Activated effector memory CD4-positive, alpha-beta T cell treated with Interleukin-2 at 50 U/mL for 16 hours (primary cell): Measurements from ENCODE around the gene TBX10.
A peak's percentile ranks its signal among the peaks of the same experiment; 100 is the strongest.
"Not testable (repeated sequence)": the region's sequence is repeated elsewhere in the genome, so short reads cannot be mapped to it uniquely, and the experiment has no call there.

Experiments used
- DNase-seq: peaks from one replicate; pipeline ENCODE4 v3.0.0-alpha.2; 2020

TBX10 gene

GRCh38 chr11:67644472-67645418 is 5.2 kb upstream of the TBX10 start:
- no peak for DNase-seq

- DNase-seq = no peak
These were observed 4.5 kb upstream of the TBX10 start for GRCh38 chr11:67644042-67644441.

- no peak for DNase-seq
These were observed 2.9 kb upstream of the TBX10 start for GRCh38 chr11:67642173-67643120.

- DNase-seq = no peak
These were observed 2.0 kb upstream of the TBX10 start for GRCh38 chr11:67641338-67642172.

GRCh38 chr11:67640758-67641337 is 1.3 kb upstream of the TBX10 start:
- DNase-seq = no peak

- peak; percentile 43 for DNase-seq
These were observed 626 bp upstream of the TBX10 start for GRCh38 chr11:67640021-67640757.

GRCh38 chr11:67638535-67639437 is 777 bp downstream of the TBX10 start:
- DNase-seq = no peak

GRCh38 chr11:67637441-67637840 is 2.1 kb downstream of the TBX10 start:
- DNase-seq = not testable (repeated sequence)

- no peak for DNase-seq
These were observed 2.6 kb downstream of the TBX10 start for GRCh38 chr11:67636962-67637361.

GRCh38 chr11:67635231-67635521 is 4.4 kb downstream of the TBX10 start:
- DNase-seq = no peak

- no peak for DNase-seq
These were observed 5.0 kb downstream of the TBX10 start for GRCh38 chr11:67634366-67635230.

- DNase-seq = no peak
These were observed 5.7 kb downstream of the TBX10 start for GRCh38 chr11:67633758-67634365.

- no peak for DNase-seq
These were observed 6.4 kb downstream of the TBX10 start for GRCh38 chr11:67632982-67633755.

- no peak for DNase-seq
These were observed 7.2 kb downstream of the TBX10 start for GRCh38 chr11:67632175-67632981.

- no peak for DNase-seq
These were observed 7.7 kb downstream of the TBX10 start for GRCh38 chr11:67631853-67632174.

GRCh38 chr11:67631411-67631810 is 8.2 kb downstream of the TBX10 start:
- DNase-seq = no peak

- no peak for DNase-seq
These were observed 8.6 kb downstream of the TBX10 start for GRCh38 chr11:67630943-67631331.
